Measurements from ENCODE around the gene GPS1.

Gene GPS1

GRCh38 chr17:82046903-82047302 is 4.8 kb upstream of the GPS1 start:
- no peak for DNase-seq

- no peak for DNase-seq
These were observed 4.3 kb upstream of the GPS1 start for GRCh38 chr17:82047379-82047778.

- DNase-seq: no peak
These were observed 3.7 kb upstream of the GPS1 start for GRCh38 chr17:82047914-82048570.

GRCh38 chr17:82048571-82048971 is 3.1 kb upstream of the GPS1 start:
- DNase-seq: no peak

- DNase-seq: no peak
These were observed 2.6 kb upstream of the GPS1 start for GRCh38 chr17:82049106-82049505.

- DNase-seq: no peak
These were observed 2.2 kb upstream of the GPS1 start for GRCh38 chr17:82049521-82049971.

GRCh38 chr17:82050152-82050760 is 1.4 kb upstream of the GPS1 start:
- no peak for DNase-seq

GRCh38 chr17:82050761-82051641 is 697 bp upstream of the GPS1 start:
- DNase-seq: no peak

GRCh38 chr17:82052638-82053059 is 951 bp downstream of the GPS1 start:
- no peak for DNase-seq

GRCh38 chr17:82053130-82053529 is 1.4 kb downstream of the GPS1 start:
- no peak for DNase-seq

GRCh38 chr17:82053556-82054263 is 2.0 kb downstream of the GPS1 start:
- no peak for DNase-seq

- DNase-seq: no peak
These were observed 2.8 kb downstream of the GPS1 start for GRCh38 chr17:82054351-82055022.

GRCh38 chr17:82055023-82055964 is 3.6 kb downstream of the GPS1 start:
- no peak for DNase-seq

GRCh38 chr17:82055965-82056728 is 4.4 kb downstream of the GPS1 start:
- DNase-seq: no peak

- DNase-seq: no peak
These were observed 5.3 kb downstream of the GPS1 start for GRCh38 chr17:82056729-82057621.

- no peak for DNase-seq
These were observed 6.6 kb downstream of the GPS1 start for GRCh38 chr17:82058230-82058854.

GRCh38 chr17:82058855-82059249 is 7.2 kb downstream of the GPS1 start:
- DNase-seq: no peak

GRCh38 chr17:82059272-82060000 is 7.7 kb downstream of the GPS1 start:
- DNase-seq: no peak

All from fibroblast of skin of abdomen (primary cell).